ENCODE results near the gene U2AF2. TPM values are rescaled to one million over a fixed set of nuclear protein-coding genes. Genes with fewer than 3 reads are reported as not detected.

The U2AF2 gene
- total RNA-seq, 1 experiment from 2014 or later: 545 TPM

GRCh38 chr19:55666343-55667005 is 11.6 kb downstream of the U2AF2 start:
- in situ Hi-C loops (cut with HindIII; ENCODE audit: low pct_unique_long_range_greater_than_20kb, low sequenced_read_pairs) (no loop called here), intact Hi-C loops (cut with micrococcal nuclease; ENCODE audit: unreplicated experiment) (no loop called here)
- TF ChIP-seq POLR2AphosphoS5 (IDR thresholded peaks at IDR 0.05; ENCODE audit: low read depth, low read length): no peak; the same call in 1 of the 2 replicates
- TF ChIP-seq REST (IDR thresholded peaks at IDR 0.05; ENCODE audit: insufficient read depth in 1 of 2, low read depth in 2 of 2, low read length in 1 of 2): no peak
- no peak for TF ChIP-seq SIN3A (IDR thresholded peaks at IDR 0.05; ENCODE audit: borderline replicate concordance, insufficient read depth, low read depth, low read length)
- TF ChIP-seq, protein P1, sequence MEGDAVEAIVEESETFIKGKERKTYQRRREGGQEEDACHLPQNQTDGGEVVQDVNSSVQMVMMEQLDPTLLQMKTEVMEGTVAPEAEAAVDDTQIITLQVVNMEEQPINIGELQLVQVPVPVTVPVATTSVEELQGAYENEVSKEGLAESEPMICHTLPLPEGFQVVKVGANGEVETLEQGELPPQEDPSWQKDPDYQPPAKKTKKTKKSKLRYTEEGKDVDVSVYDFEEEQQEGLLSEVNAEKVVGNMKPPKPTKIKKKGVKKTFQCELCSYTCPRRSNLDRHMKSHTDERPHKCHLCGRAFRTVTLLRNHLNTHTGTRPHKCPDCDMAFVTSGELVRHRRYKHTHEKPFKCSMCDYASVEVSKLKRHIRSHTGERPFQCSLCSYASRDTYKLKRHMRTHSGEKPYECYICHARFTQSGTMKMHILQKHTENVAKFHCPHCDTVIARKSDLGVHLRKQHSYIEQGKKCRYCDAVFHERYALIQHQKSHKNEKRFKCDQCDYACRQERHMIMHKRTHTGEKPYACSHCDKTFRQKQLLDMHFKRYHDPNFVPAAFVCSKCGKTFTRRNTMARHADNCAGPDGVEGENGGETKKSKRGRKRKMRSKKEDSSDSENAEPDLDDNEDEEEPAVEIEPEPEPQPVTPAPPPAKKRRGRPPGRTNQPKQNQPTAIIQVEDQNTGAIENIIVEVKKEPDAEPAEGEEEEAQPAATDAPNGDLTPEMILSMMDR (IDR thresholded peaks at IDR 0.05): no peak
- no peak for TF ChIP-seq TCF7L2 (IDR thresholded peaks at IDR 0.05; ENCODE audit: low read depth, low read length)
- CTCF ChIA-PET: no interaction called here
- peaks cover 43% of the 10 kb centered on the region for H3K36me3 ChIP-seq (ENCODE audit: control insufficient read depth, insufficient read depth, low read length)
- no peak overlapping the region for H3K4me3 ChIP-seq (ENCODE audit: low read depth in 2 of 2, low read length in 2 of 2)
- no peaks in the 10 kb centered on the region for H3K27me3 ChIP-seq (ENCODE audit: control insufficient read depth, insufficient read depth, low read length)
- H3K27ac ChIP-seq (ENCODE audit: low read length): peak overlapping the region; percentile 55
- BruUV-seq (replicated peaks): TSS peak; percentile 4
- H3K4me1 ChIP-seq (ENCODE audit: control insufficient read depth, insufficient read depth, low read length): peaks cover 55% of the 10 kb centered on the region
- no peak for DNase-seq (ENCODE audit: low read depth, low spot score)
- POLR2A ChIA-PET: no interaction called here
- no peak for ATAC-seq
- no peaks in the 10 kb centered on the region for H3K9me3 ChIP-seq (ENCODE audit: control insufficient read depth, insufficient read depth, low read depth, low read length)

- TF ChIP-seq REST (IDR thresholded peaks at IDR 0.05; ENCODE audit: insufficient read depth in 1 of 2, low read depth in 2 of 2, low read length in 1 of 2) (no peak), SIN3A (IDR thresholded peaks at IDR 0.05; ENCODE audit: borderline replicate concordance, insufficient read depth, low read depth, low read length) (no peak), TCF7L2 (IDR thresholded peaks at IDR 0.05; ENCODE audit: low read depth, low read length) (no peak), POLR2AphosphoS5 (IDR thresholded peaks at IDR 0.05; ENCODE audit: low read depth, low read length) (no peak; the same call in 1 of the 2 replicates)
- TF ChIP-seq, protein P1 (IDR thresholded peaks at IDR 0.05): no peak
- in situ Hi-C loops (cut with HindIII; ENCODE audit: low pct_unique_long_range_greater_than_20kb, low sequenced_read_pairs): no loop called here
- Histone ChIP-seq H3K27me3 (ENCODE audit: control insufficient read depth, insufficient read depth, low read length) (no peaks in the 10 kb centered on the region), H3K9me3 (ENCODE audit: control insufficient read depth, insufficient read depth, low read depth, low read length) (no peaks in the 10 kb centered on the region), H3K36me3 (ENCODE audit: control insufficient read depth, insufficient read depth, low read length) (peaks cover 39% of the 10 kb centered on the region), H3K4me1 (ENCODE audit: control insufficient read depth, insufficient read depth, low read length) (peaks cover 60% of the 10 kb centered on the region), H3K27ac (ENCODE audit: low read length) (peak overlapping the region; percentile 55), H3K4me3 (ENCODE audit: low read depth in 2 of 2, low read length in 2 of 2) (no peak overlapping the region)
- no TSS peak for BruUV-seq (replicated peaks)
- ATAC-seq (no peak), DNase-seq (ENCODE audit: low read depth, low spot score) (no peak)
- POLR2A ChIA-PET: interaction anchor here (0.6 to 0.8 kb wide), 2 partner anchors 10 to 13 kb away, joined by 4 read pairs; no protein-coding TSS in a partner anchor
- intact Hi-C loops (cut with micrococcal nuclease; ENCODE audit: unreplicated experiment): no loop called here
- CTCF ChIA-PET: interaction anchor here (0.7 kb wide), 2 partner anchors 10 to 34 kb away, joined by 4 to 5 read pairs; no protein-coding TSS in a partner anchor
These were observed 12.2 kb downstream of the U2AF2 start for GRCh38 chr19:55667006-55667381.
